ENCODE results near the gene NBAS. TPM values are rescaled to one million over a fixed set of nuclear protein-coding genes. Genes with fewer than 3 reads are reported as not detected.

The NBAS gene
- total and polyA plus RNA-seq, 2 of the 4 experiments (the other 2 are of a cell fraction): 22.3 to 105 TPM

GRCh38 chr2:15331787-15332186, 229.3 kb downstream of the NBAS start:
- no peak overlapping the region for H3K23ac ChIP-seq (ENCODE audit: low read depth, low read length)
- H2AK5ac ChIP-seq (ENCODE audit: low read depth, low read length): no peak overlapping the region
- H4K5ac ChIP-seq (ENCODE audit: low read depth, low read length): no peak overlapping the region
- intact Hi-C loops (cut with micrococcal nuclease): no loop called here
- no peak overlapping the region for H3K27ac ChIP-seq (ENCODE audit: insufficient read depth, low read length)
- H4K91ac ChIP-seq (ENCODE audit: insufficient read depth, low read depth, low read length): no peak overlapping the region
- H4K8ac ChIP-seq (ENCODE audit: low read depth in 2 of 2, low read length in 2 of 2): no peak overlapping the region
- ATAC-seq (ENCODE audit: low read depth): no peak
- ChIA-PET POLR2A (ENCODE audit: unreplicated experiment) (no interaction called here), CTCF (no interaction called here)
- no peak overlapping the region for H3K9ac ChIP-seq (ENCODE audit: low read depth, low read length)
- H3K4me2 ChIP-seq (ENCODE audit: low read depth, low read length): no peak overlapping the region
- no TSS peak for BruUV-seq (replicated peaks)
- H3K36me3 ChIP-seq (ENCODE audit: control insufficient read depth, insufficient read depth, low read length): peaks cover 7% of the 10 kb centered on the region; the same call in 1 of the 2 replicates
- dilution Hi-C loops (cut with HindIII; ENCODE audit: low sequenced_read_pairs, unreplicated experiment): no loop called here
- no peak overlapping the region for H3K18ac ChIP-seq (ENCODE audit: low read depth, low read length)
- H2AK9ac ChIP-seq (replicated peaks; ENCODE audit: low read depth, low read length, poor library complexity): no peak overlapping the region
- no peak overlapping the region for H2BK5ac ChIP-seq (ENCODE audit: low read depth, low read length, poor library complexity, severe bottlenecking)
- WGBS, 2 experiments (ENCODE audit: extremely low coverage in 2 of 2, insufficient read length in 1 of 2): no CpG with 5 or more reads among the region's 2 CpGs
- no peaks in the 10 kb centered on the region for H3K79me1 ChIP-seq (ENCODE audit: low read depth in 1 of 2, low read length in 2 of 2)
- no peak overlapping the region for H2AFZ ChIP-seq (replicated peaks; ENCODE audit: low read length, poor library complexity)
- H2BK15ac ChIP-seq (ENCODE audit: low read depth, low read length): no peak overlapping the region
- no peak overlapping the region for H3K4me3 ChIP-seq (ENCODE audit: insufficient read depth, low read depth, low read length)
- no peak overlapping the region for H2BK120ac ChIP-seq (ENCODE audit: low read depth, low read length)
- H3K9me1 ChIP-seq (ENCODE audit: insufficient read depth, low read length): no peaks in the 10 kb centered on the region
- H3K9me3 ChIP-seq (ENCODE audit: control insufficient read depth, insufficient read depth, low read length): no peaks in the 10 kb centered on the region
- TF ChIP-seq RCOR1 (IDR thresholded peaks at IDR 0.05; ENCODE audit: insufficient replicate concordance, low read length) (no peak), CTCF (conservative IDR thresholded peaks at IDR 0.05; ENCODE audit: low read depth, low read length) (no peak), FOS (IDR thresholded peaks at IDR 0.05; ENCODE audit: low read depth, low read length) (no peak), POLR2A (IDR thresholded peaks at IDR 0.05; ENCODE audit: low read depth, low read length) (no peak), BHLHE40 (IDR thresholded peaks at IDR 0.05; ENCODE audit: low read depth, low read length) (no peak), CEBPB (IDR thresholded peaks at IDR 0.05; ENCODE audit: low read depth, low read length) (no peak), RAD21 (IDR thresholded peaks at IDR 0.05; ENCODE audit: low read length) (no peak), RFX5 (IDR thresholded peaks at IDR 0.05; ENCODE audit: low read depth, low read length) (no peak), SMC3 (IDR thresholded peaks at IDR 0.05; ENCODE audit: low read depth, low read length) (no peak)
- no peak overlapping the region for H3K56ac ChIP-seq (ENCODE audit: extremely low read depth, insufficient read depth, low read length)
- H3K4me1 ChIP-seq (ENCODE audit: control insufficient read depth, insufficient read depth, low read length): no peaks in the 10 kb centered on the region
- no peak overlapping the region for H3K4ac ChIP-seq (ENCODE audit: low read depth, low read length)
- H3K14ac ChIP-seq (replicated peaks; ENCODE audit: low read depth, low read length): no peak overlapping the region
- H2BK20ac ChIP-seq (ENCODE audit: low read depth, low read length): no peak overlapping the region
- no peak for DNase-seq
- no peaks in the 10 kb centered on the region for H4K20me1 ChIP-seq (ENCODE audit: insufficient read depth, low read length)
- H3K27me3 ChIP-seq (ENCODE audit: control insufficient read depth, insufficient read depth, low read length): no peaks in the 10 kb centered on the region
- in situ Hi-C loops (cut with MboI; ENCODE audit: low sequenced_read_pairs): no loop called here

Measured in IMR-90 (cell line).